Activated CD4-positive, alpha-beta T cell treated with anti-CD3 and anti-CD28 coated beads, Interleukin-2, amount 50 U/mL, for 16 hours (primary cell): ENCODE results near the gene MAGT1.
"Not testable (repeated sequence)": the region's sequence is repeated elsewhere in the genome, so short reads cannot be mapped to it uniquely, and the experiment has no call there.

Experiments used
- DNase-seq: peaks from one replicate; pipeline ENCODE4 v3.0.0-alpha.2; 2020

Gene MAGT1

GRCh38 chrX:77894921-77895886 lies at the start of gene MAGT1:
TSS of gene MAGT1 (minus strand) at chrX:77895435. CDS start at chrX:77895410, 25 bp downstream.
- peak; percentile 94 for DNase-seq

GRCh38 chrX:77945031-77945430 lies 49.8 kb upstream of the MAGT1 start:
- DNase-seq = not testable (repeated sequence)

- DNase-seq = no peak
Measured at GRCh38 chrX:77938083-77938680, 42.9 kb upstream of the MAGT1 start.

- no peak for DNase-seq
Measured at GRCh38 chrX:77937291-77937690, 42.1 kb upstream of the MAGT1 start.

DNA sequence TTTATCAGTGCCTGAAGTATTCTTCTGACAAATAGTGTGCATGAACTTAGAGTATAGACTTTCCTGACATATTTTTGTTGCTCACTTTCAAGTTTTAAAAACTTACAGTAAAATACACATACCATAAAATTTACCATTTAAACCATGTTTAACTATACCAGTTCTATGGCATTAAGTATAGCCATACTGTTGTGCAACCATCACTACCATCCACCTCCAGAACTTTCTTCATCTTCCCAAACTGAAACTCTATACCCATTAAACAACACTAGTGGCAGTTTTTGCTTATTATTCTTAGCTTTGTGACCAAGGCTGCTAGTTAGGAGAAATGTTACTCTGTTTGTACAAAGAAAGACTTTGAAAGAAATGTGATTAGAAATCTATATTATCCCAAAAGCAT lies 41.1 kb upstream of the MAGT1 start:
- DNase-seq = no peak

DNA sequence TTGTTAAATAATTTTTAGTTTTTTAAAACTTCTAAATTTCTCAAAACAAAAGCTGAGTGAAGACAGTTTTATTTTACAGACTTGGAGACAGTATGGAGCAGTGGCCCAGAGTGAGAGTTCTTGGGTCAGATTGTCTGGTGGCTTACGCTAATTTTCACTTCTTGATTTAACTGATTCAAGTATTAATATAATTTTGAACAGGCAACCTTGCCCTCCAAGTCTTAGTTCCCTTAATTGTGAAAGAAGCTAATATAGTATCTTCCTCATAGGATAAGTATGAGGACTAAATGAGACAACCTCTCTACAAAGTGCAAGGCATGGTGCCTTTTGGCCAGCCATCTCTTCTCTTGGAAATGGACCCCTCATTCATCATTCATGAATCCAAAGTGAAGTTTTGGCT lies 40.7 kb upstream of the MAGT1 start:
- no peak for DNase-seq

- DNase-seq = no peak
Measured at GRCh38 chrX:77930581-77930980, 35.3 kb upstream of the MAGT1 start.

- no peak for DNase-seq
Measured at GRCh38 chrX:77925764-77926163, 30.5 kb upstream of the MAGT1 start.

DNA sequence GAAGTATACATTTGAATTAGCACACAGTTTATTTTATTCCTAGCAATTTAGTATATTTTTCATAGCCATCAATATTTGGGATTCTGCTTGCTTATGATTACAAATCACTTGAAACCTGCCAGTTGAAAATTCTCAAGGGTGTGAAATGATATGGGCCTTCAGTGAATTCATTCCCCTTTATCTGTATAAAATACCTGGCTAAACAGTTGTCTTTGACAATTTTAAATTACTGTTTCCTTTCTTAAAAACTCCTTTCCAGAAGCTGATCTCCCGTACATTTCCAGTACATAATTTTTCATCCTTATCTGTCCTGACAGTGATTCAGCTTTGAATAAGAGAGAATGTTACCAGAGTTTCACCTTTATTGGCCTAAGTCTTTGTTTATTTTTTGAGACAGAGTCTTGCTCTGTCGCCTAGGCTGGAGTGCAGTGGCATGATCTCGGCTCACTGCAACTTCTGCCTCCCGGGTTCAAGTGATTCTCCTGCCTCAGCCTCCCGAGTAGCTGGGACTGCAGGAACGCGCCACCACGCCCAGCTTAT lies 29.2 kb upstream of the MAGT1 start:
- DNase-seq = no peak

GRCh38 chrX:77922787-77923186 lies 27.6 kb upstream of the MAGT1 start:
- no peak for DNase-seq

GRCh38 chrX:77919370-77919769 lies 24.1 kb upstream of the MAGT1 start:
- not testable (repeated sequence) for DNase-seq

DNA sequence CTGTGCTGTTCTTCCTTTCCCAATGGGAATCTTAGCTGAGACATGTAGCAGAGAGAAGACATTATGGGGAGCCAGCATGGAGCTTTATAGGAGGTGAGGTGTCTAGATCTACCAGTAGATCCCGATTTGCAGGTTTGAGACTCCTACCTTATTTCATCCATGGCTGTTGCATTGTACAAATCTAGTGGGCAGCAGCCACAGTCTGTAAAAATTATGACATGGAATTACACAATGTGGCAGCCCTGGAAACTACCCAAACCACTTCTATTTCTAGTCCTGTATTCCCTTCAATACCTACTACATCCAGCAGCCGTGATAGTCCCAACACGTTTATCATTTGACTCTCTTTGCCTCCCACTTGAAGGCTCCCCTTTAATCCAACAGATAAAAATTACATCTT lies 23.3 kb upstream of the MAGT1 start:
- no peak for DNase-seq

DNA sequence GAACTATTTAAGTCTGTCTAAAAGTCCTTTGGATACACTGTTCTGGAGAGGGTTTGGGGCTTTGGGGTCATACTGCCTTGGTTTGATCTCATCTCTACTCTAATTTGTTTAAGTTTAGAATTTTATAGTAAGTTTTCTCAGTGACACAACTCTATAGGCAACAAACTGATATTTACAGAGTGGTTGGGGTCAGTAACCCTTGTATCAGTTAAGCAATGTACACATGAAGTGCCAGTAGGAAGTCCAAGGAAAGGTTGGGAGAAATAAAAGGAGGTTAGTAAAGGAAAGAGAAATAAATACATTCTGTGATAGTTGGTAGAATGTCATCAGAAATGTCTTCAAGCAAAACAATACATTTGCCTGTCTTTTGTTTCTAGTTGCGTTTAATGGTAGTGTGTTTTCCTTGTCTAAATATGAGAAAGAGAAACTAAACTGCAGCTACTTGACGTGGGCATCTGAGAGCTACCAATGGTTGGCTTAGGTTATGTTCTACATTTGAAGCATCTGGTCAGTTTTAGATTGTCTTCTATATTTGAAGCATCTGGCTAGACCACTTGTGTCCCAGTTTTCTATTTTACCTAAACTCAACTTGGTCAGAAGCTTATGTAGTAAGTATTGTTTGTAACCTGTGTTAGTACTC lies 22.2 kb upstream of the MAGT1 start:
- no peak for DNase-seq

DNA sequence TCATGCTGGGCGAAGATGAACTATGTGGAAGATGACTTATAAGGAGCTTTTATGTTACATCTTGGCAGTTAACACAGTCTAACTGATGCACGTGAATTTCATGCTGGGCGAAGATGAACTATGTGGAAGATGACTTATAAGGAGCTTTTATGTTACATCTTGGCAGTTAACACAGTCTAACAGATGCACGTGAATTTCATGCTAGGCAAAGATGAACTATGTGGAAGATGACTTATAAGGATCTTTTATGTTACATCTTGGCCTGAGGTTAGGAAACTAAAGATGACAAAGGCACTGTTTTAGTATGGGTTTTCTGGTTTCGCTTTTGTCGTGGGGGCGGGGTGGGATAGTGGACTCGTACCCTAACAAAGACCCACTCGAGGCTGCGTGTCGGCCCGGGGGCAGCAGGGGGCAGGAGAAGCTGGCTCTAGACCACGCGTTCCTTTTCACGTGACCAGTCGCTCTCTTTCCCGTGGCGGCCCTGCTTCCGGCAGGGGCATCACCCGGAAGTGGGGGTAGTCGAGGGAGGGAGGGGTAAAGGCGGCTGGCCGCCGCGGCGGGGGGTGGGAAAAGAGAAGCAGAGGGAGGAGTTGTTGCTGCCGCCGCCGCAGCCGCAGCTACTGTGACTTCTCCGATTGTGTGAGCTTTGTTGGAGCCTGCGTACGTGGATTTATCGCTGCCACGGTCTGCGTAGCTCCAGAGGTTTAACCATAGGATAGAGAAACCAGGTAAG lies 15.0 kb upstream of the MAGT1 start, which contains the start of gene ATP7A:
Gene ATP7A (plus strand): TSS at position 586 of the 733 bp plus-strand sequence. CDS start 60,949 bp downstream, outside the sequence.
- DNase-seq = peak; percentile 93

GRCh38 chrX:77901506-77901905 lies 6.3 kb upstream of the MAGT1 start:
- no peak for DNase-seq

- no peak for DNase-seq
Measured at GRCh38 chrX:77900688-77901087, 5.5 kb upstream of the MAGT1 start.

GRCh38 chrX:77899081-77899828 lies 4.0 kb upstream of the MAGT1 start, which contains the start of gene COX7B:
TSS of gene COX7B (plus strand) at chrX:77899468. CDS start at chrX:77899554, 86 bp downstream.
- peak; percentile 92 for DNase-seq

DNA sequence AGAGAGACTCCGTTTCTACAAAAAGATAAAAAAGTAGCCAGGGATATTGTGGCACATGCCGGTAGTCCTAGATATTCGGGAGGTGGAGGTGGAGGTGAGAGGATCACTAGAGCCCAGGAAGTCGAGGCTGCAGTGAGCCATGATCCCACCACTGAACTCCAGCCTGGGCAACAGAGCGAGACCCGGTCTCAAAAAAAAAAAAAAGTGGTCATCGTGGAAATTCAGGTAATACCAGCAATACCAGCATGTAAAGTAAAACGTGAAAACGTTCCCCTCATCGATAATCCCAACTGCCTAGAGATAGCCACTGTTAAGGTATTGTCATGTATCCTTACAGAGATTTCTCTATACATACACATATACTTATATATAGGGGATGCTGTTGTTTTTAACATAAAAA lies 1.5 kb downstream of the MAGT1 start:
- DNase-seq = no peak

DNA sequence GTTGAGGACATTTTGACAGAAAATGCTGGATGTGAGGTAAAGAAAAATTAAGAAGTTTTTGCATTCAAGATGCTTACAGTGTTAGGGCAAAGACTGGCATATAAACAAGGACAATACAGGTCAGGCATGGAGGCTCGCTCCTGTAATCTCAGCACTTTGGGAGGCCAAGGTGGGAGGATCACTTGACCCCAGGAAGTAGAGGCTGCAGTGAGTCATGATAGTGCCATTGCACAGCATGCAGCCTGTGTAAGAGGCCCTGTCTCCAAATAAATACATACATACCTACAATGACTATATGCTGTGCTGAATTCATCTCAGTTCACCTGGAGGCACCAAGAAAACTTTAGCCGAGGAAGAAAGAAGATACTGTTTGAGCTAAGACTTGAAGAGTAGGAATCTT lies 2.3 kb downstream of the MAGT1 start:
- DNase-seq = no peak

DNA sequence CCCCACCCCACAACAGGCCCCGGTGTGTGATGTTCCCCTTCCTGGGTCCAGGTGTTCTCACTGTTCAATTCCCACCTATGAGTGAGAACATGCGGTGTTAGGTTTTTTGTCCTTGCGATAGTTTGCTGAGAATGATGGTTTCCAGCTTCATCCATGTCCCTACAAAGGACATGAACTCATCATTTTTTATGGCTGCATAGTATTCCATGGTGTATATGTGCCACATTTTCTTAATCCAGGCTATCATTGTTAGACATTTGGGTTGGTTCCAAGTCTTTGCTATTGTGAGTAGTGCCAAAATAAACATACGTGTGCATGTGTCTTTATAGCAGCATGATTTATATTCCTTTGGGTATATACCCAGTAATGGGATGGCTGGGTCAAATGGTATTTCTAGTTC lies 13.8 kb downstream of the MAGT1 start:
- not testable (repeated sequence) for DNase-seq

DNA sequence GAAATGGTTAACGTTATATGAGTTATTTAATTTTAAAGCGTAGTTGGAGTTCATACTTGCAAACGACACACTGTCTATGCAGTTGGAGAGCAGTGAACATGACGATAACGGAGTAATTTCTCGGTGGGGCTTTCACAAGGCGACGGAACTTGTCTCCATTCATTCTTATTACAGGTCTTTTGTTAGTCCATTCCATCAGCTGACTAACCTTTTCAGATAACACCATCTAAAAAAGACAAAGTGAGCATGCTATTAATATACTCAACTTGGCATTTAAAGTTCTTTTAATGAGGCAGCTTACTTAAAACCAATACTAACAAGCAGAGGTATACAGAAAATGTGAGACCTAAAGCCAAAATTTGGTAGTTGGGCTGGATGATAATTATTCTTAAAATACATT lies 19.9 kb downstream of the MAGT1 start:
- DNase-seq = no peak

DNA sequence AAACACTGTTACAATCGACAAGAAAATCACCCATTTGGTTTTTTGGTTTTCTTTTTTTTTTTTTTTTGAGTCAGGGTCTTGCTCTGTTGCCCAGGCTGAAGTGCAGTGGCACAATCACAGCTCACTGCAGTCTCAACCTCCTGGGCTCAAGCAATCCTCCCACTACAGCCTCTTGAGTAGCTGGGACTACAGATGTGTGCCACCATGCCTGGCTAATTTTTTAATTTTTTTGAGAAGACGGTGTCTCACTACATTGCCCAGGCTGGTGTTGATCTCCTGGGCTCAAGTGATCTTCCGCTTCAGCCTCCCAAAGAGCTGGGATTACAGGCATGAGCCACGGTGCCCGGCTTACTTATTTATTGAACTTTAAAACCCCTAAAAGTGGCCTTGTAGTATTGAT lies 63.7 kb downstream of the MAGT1 start:
- DNase-seq = not testable (repeated sequence)
